HepG2 (cell line): ENCODE data around the gene SLC28A1. TPM values are rescaled to one million over a fixed set of nuclear protein-coding genes. Genes with fewer than 3 reads are reported as not detected.
A peak's percentile ranks its signal among the peaks of the same experiment; 100 is the strongest.

Experiments
- GLMP ChIP-seq: sonication (generic); formaldehyde crosslinking; IDR thresholded peaks from 2 replicates; pipeline ENCODE4 v1.9.0; 2021; ENCODE audit warnings: missing genetic modification reagents, mild to moderate bottlenecking, borderline replicate concordance
- HMGXB4 ChIP-seq, 2 experiments: sonication (generic) in 1 of 2; formaldehyde crosslinking in 1 of 2; IDR thresholded peaks; 2 replicates each; pipeline versions ENCODE4 v1.4.0 to v1.6.1; 2018 to 2020; ENCODE audit warnings: missing genetic modification reagents in 2 of 2, borderline replicate concordance in 1 of 2, low read depth in 1 of 2, mild to moderate bottlenecking in 1 of 2, missing biosample characterization in 1 of 2
- NFAT5 ChIP-seq: sonication (generic); formaldehyde crosslinking; IDR thresholded peaks from 2 replicates; pipeline ENCODE4 v1.4.0; 2020; ENCODE audit warnings: missing genetic modification reagents
- PLRG1 ChIP-seq: fragments of 450-650 bp; conservative IDR thresholded peaks from 2 replicates; pipeline ENCODE4 v1.6.1; 2016
- SIX4 ChIP-seq: sonication (generic); formaldehyde crosslinking; IDR thresholded peaks from 2 replicates; pipeline ENCODE4 v1.4.0; 2020; ENCODE audit warnings: missing genetic modification reagents
- SNAPC4 ChIP-seq: sonication (generic); formaldehyde crosslinking; IDR thresholded peaks from 2 replicates; pipeline ENCODE4 v1.4.0; 2020; ENCODE audit warnings: mild to moderate bottlenecking, missing genetic modification reagents
- SNAPC5 ChIP-seq: sonication (generic); formaldehyde crosslinking; IDR thresholded peaks from 2 replicates; pipeline ENCODE4 v1.8.1; 2023; ENCODE audit warnings: mild to moderate bottlenecking, missing genetic modification reagents, borderline replicate concordance
- SRF ChIP-seq: IDR thresholded peaks from 2 replicates; pipeline ENCODE4 v1.6.1; 2011; ENCODE audit warnings: mild to moderate bottlenecking, low read depth, low read length, moderate library complexity
- TRIM24 ChIP-seq: sonication (generic); formaldehyde crosslinking; IDR thresholded peaks from 2 replicates; pipeline ENCODE4 v1.8.0; 2022; ENCODE audit warnings: mild to moderate bottlenecking, missing genetic modification reagents
- ZFP36L1 ChIP-seq: sonication (generic); formaldehyde crosslinking; IDR thresholded peaks from 2 replicates; pipeline ENCODE4 v1.8.0; 2022; ENCODE audit warnings: mild to moderate bottlenecking, missing genetic modification reagents, moderate library complexity
- ZNF740 ChIP-seq: sonication (generic); formaldehyde crosslinking; IDR thresholded peaks from 2 replicates; pipeline ENCODE4 v1.4.0; 2020; ENCODE audit warnings: missing genetic modification reagents
- polyA plus RNA-seq, 8 experiments: library from polyadenylated mRNA; depleted of rRNA in 3 of 8; stranded (reverse) in 7 of 8; unstranded in 1 of 8; fragments of >200 nt; fragmentation: Illumina TruSeq in 4 of 8; extraction: Trizol in 4 of 8; gene quantifications; 2 replicates each; pipeline versions ENCODE4 v1.2.1 to v1.2.3, GENCODE V29; 2011 to 2016; ENCODE audit warnings: low read depth in 4 of 8, missing spikeins in 1 of 8, mixed read lengths in 1 of 8; ENCODE audit not compliant: insufficient read depth in 1 of 8
- total RNA-seq, 5 experiments: library from RNA; depleted of rRNA; stranded (reverse); fragments of >200 nt; fragmentation: Illumina TruSeq; extraction: Trizol; gene quantifications; 2 replicates each; pipeline ENCODE4 v1.2.3, GENCODE V29; 2016; ENCODE audit warnings: low read depth in 1 of 5

SLC28A1 gene
- total and polyA plus RNA-seq, 2 of the 13 experiments (the other 11 are each of a cell fraction or from before 2014, with no cell fraction given): 0.31 to 5.8 TPM

GRCh38 chr15:84883916-84884781 is at the start of gene SLC28A1 (continued):
- TF ChIP-seq SNAPC5 (CRISPR knock-in tag) (no peak), NFAT5 (CRISPR knock-in tag) (no peak), TRIM24 (CRISPR knock-in tag) (no peak), GLMP (CRISPR knock-in tag) (no peak), ZNF740 (no peak), SNAPC4 (CRISPR knock-in tag) (no peak), ZFP36L1 (CRISPR knock-in tag) (no peak), PLRG1 (no peak), SIX4 (CRISPR knock-in tag) (no peak), SRF (no peak), HMGXB4 (CRISPR knock-in tag; IDR thresholded peaks at IDR 0.05; ENCODE audit: borderline replicate concordance in 1 of 2, low read depth in 1 of 2) (0 out of 4 replicates have a peak, but pooled peaks of 1 of the 2 experiments have one; percentile 53)
